ENCODE data around the gene APOC1. TPM values are rescaled to one million over a fixed set of nuclear protein-coding genes. Genes with fewer than 3 reads are reported as not detected.
"Not testable (repeated sequence)": the region's sequence is repeated elsewhere in the genome, so short reads cannot be mapped to it uniquely, and the experiment has no call there.

The APOC1 gene
- total RNA-seq (2021; ENCODE audit: unreplicated experiment), result 48.5 TPM
- 47.0 TPM for polyA plus RNA-seq (2012; ENCODE audit: insufficient read length)
- Bru-seq, nascent RNA, result percentile 43 among the genes with signal in this experiment
- BruChase-seq, experiment 1, labeled RNA remaining after a 2-hour chase, result percentile 45 among the genes with signal in this experiment
- BruChase-seq, experiment 2, labeled RNA remaining after a 6-hour chase, result percentile 47 among the genes with signal in this experiment
- long read RNA-seq, transcript APOC1-208 (4 exons, 430 nt), result major isoform, 7 of 12 reads
- long read RNA-seq, partial matches to known transcripts, result 5 of 12 reads
- long read RNA-seq, other reads (novel, unspliced or antisense), result 0 of 12 reads

DNA sequence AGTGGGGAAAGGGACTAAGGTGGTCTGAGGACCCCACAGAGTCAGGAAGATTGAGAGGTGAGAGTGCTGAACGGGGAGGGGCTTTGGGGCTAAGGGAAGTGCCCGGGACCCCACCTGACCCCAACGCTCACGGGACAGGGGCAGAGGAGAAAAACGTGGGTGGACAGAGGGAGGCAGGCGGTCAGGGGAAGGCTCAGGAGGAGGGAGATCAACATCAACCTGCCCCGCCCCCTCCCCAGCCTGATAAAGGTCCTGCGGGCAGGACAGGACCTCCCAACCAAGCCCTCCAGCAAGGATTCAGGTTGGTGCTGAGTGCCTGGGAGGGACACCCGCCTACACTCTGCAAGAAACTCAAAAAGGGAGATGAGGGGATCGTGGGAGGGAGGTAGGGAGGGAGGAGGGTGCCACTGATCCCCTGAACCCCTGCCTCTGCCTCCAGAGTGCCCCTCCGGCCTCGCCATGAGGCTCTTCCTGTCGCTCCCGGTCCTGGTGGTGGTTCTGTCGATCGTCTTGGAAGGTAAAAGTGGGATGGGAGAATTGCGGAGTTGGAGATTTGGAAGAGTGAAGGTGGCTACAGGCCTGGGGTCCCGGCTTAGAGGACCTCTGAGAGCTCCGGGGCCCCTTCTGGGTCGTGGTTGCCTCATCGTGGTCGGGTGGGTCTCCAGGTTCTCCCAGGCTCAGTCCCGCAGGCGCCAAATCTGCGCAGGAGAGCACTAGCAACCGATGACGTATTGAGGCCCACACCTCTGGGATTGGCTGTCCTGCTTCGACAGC lies at the start of gene APOC1:
APOC1 (plus strand) TSS at position 176 of the 774 bp plus-strand sequence; CDS start at position 460, 284 bp downstream.
- ATAC-seq, result peak; percentile 96
- H3K27ac ChIP-seq (ENCODE audit: low read length), result peak within 1 kb of the TSS; percentile 84
- H3K27me3 ChIP-seq (ENCODE audit: control insufficient read depth, insufficient read depth, low read length); intact Hi-C loops (cut with micrococcal nuclease; ENCODE audit: unreplicated experiment); BruUV-seq (replicated peaks); CTCF ChIA-PET; H3K9me3 ChIP-seq (ENCODE audit: control insufficient read depth, insufficient read depth, low read depth, low read length); DNase-seq (ENCODE audit: low read depth, low spot score); in situ Hi-C loops (cut with HindIII; ENCODE audit: low pct_unique_long_range_greater_than_20kb, low sequenced_read_pairs); H3K36me3 ChIP-seq (ENCODE audit: control insufficient read depth, insufficient read depth, low read length): not testable (repeated sequence)
- peak within 1 kb of the TSS; percentile 47 to 55 for H3K4me3 ChIP-seq (ENCODE audit: low read depth in 2 of 2, low read length in 2 of 2)
- POLR2A ChIA-PET, result interaction anchor here (0.7 kb wide), 1 partner anchor 19 kb away, joined by 10 read pairs; no protein-coding TSS in a partner anchor
- peaks cover 10% of the 10 kb centered on the region; the same call in 1 of the 2 replicates for H3K4me1 ChIP-seq (ENCODE audit: control insufficient read depth, insufficient read depth, low read length)

DNA sequence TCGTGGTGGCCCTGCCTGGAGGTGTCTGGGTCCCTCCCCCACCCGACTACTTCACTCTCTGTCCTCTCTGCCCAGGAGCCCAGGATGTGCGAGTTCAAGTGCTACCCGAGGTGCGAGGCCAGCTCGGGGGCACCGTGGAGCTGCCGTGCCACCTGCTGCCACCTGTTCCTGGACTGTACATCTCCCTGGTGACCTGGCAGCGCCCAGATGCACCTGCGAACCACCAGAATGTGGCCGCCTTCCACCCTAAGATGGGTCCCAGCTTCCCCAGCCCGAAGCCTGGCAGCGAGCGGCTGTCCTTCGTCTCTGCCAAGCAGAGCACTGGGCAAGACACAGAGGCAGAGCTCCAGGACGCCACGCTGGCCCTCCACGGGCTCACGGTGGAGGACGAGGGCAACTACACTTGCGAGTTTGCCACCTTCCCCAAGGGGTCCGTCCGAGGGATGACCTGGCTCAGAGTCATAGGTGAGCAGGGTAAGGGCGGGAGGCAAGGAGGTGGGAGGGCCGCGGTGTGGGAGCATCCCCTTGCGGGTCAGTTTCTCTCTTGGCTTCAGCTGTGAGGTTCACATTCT lies 49.1 kb upstream of the APOC1 start:
- Histone ChIP-seq H3K36me3 (ENCODE audit: control insufficient read depth, insufficient read depth, low read length) (peaks cover 2% of the 10 kb centered on the region; the same call in 1 of the 2 replicates), H3K9me3 (ENCODE audit: control insufficient read depth, insufficient read depth, low read depth, low read length) (no peaks in the 10 kb centered on the region), H3K27me3 (ENCODE audit: control insufficient read depth, insufficient read depth, low read length) (no peaks in the 10 kb centered on the region), H3K4me3 (ENCODE audit: low read depth in 2 of 2, low read length in 2 of 2) (no peak overlapping the region), H3K4me1 (ENCODE audit: control insufficient read depth, insufficient read depth, low read length) (no peaks in the 10 kb centered on the region), H3K27ac (ENCODE audit: low read length) (no peak overlapping the region)
- ATAC-seq (no peak), DNase-seq (ENCODE audit: low read depth, low spot score) (no peak)
- in situ Hi-C loops (cut with HindIII; ENCODE audit: low pct_unique_long_range_greater_than_20kb, low sequenced_read_pairs), result no loop called here
- intact Hi-C loops (cut with micrococcal nuclease; ENCODE audit: unreplicated experiment), result no loop called here
- POLR2A ChIA-PET, result no interaction called here
- TF ChIP-seq TCF7L2 (IDR thresholded peaks at IDR 0.05; ENCODE audit: low read depth, low read length), result no peak
- no peak for TF ChIP-seq POLR2AphosphoS5 (IDR thresholded peaks at IDR 0.05; ENCODE audit: low read depth, low read length)
- TF ChIP-seq, protein P1, sequence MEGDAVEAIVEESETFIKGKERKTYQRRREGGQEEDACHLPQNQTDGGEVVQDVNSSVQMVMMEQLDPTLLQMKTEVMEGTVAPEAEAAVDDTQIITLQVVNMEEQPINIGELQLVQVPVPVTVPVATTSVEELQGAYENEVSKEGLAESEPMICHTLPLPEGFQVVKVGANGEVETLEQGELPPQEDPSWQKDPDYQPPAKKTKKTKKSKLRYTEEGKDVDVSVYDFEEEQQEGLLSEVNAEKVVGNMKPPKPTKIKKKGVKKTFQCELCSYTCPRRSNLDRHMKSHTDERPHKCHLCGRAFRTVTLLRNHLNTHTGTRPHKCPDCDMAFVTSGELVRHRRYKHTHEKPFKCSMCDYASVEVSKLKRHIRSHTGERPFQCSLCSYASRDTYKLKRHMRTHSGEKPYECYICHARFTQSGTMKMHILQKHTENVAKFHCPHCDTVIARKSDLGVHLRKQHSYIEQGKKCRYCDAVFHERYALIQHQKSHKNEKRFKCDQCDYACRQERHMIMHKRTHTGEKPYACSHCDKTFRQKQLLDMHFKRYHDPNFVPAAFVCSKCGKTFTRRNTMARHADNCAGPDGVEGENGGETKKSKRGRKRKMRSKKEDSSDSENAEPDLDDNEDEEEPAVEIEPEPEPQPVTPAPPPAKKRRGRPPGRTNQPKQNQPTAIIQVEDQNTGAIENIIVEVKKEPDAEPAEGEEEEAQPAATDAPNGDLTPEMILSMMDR (IDR thresholded peaks at IDR 0.05), result no peak
- no TSS peak for BruUV-seq (replicated peaks)
- CTCF ChIA-PET, result interaction anchor here (0.6 kb wide), 1 partner anchor 460 kb away, joined by 6 read pairs; no protein-coding TSS in a partner anchor

DNA sequence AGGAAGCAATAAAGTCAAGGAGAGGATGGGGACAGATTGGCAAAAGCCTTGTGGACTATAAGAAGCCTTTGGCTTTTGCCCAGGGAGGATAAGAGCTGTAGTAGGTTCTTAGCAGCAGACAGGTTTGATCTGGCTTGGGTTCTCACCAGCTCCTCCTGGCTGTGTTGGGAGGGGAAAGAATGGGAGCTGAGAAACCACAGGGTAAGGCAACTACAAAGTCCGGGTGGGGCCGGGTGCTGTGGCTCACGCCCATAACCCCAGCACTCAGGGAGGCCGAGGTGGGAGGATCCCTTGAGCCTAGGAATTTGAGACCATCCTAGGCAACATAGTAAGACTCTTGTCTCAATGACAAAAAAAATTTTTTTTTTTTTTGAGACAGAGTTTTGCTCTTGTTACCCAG lies 47.7 kb upstream of the APOC1 start:
- DNase-seq (ENCODE audit: low read depth, low spot score) (no peak), ATAC-seq (no peak)
- peaks cover 2% of the 10 kb centered on the region; the same call in 1 of the 2 replicates for H3K36me3 ChIP-seq (ENCODE audit: control insufficient read depth, insufficient read depth, low read length)
- H3K27me3 ChIP-seq (ENCODE audit: control insufficient read depth, insufficient read depth, low read length), result no peaks in the 10 kb centered on the region
- no peaks in the 10 kb centered on the region for H3K4me1 ChIP-seq (ENCODE audit: control insufficient read depth, insufficient read depth, low read length)
- in situ Hi-C loops (cut with HindIII; ENCODE audit: low pct_unique_long_range_greater_than_20kb, low sequenced_read_pairs), result no loop called here
- no peak overlapping the region for H3K4me3 ChIP-seq (ENCODE audit: low read depth in 2 of 2, low read length in 2 of 2)
- H3K9me3 ChIP-seq (ENCODE audit: control insufficient read depth, insufficient read depth, low read depth, low read length), result no peaks in the 10 kb centered on the region
- ChIA-PET POLR2A (no interaction called here), CTCF (no interaction called here)
- intact Hi-C loops (cut with micrococcal nuclease; ENCODE audit: unreplicated experiment), result no loop called here
- TF ChIP-seq, protein P1 (IDR thresholded peaks at IDR 0.05), result no peak
- TF ChIP-seq SIN3A (IDR thresholded peaks at IDR 0.05; ENCODE audit: borderline replicate concordance, insufficient read depth, low read depth, low read length), result no peak
- TF ChIP-seq, protein P2, sequence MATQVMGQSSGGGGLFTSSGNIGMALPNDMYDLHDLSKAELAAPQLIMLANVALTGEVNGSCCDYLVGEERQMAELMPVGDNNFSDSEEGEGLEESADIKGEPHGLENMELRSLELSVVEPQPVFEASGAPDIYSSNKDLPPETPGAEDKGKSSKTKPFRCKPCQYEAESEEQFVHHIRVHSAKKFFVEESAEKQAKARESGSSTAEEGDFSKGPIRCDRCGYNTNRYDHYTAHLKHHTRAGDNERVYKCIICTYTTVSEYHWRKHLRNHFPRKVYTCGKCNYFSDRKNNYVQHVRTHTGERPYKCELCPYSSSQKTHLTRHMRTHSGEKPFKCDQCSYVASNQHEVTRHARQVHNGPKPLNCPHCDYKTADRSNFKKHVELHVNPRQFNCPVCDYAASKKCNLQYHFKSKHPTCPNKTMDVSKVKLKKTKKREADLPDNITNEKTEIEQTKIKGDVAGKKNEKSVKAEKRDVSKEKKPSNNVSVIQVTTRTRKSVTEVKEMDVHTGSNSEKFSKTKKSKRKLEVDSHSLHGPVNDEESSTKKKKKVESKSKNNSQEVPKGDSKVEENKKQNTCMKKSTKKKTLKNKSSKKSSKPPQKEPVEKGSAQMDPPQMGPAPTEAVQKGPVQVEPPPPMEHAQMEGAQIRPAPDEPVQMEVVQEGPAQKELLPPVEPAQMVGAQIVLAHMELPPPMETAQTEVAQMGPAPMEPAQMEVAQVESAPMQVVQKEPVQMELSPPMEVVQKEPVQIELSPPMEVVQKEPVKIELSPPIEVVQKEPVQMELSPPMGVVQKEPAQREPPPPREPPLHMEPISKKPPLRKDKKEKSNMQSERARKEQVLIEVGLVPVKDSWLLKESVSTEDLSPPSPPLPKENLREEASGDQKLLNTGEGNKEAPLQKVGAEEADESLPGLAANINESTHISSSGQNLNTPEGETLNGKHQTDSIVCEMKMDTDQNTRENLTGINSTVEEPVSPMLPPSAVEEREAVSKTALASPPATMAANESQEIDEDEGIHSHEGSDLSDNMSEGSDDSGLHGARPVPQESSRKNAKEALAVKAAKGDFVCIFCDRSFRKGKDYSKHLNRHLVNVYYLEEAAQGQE (IDR thresholded peaks at IDR 0.05; ENCODE audit: insufficient read depth in 1 of 2, low read depth in 2 of 2, low read length in 1 of 2), result no peak
- H3K27ac ChIP-seq (ENCODE audit: low read length), result no peak overlapping the region
- BruUV-seq (replicated peaks), result no TSS peak

Measured in Panc1 (cell line).